ENCODE results near the gene ATAD5.

DNA sequence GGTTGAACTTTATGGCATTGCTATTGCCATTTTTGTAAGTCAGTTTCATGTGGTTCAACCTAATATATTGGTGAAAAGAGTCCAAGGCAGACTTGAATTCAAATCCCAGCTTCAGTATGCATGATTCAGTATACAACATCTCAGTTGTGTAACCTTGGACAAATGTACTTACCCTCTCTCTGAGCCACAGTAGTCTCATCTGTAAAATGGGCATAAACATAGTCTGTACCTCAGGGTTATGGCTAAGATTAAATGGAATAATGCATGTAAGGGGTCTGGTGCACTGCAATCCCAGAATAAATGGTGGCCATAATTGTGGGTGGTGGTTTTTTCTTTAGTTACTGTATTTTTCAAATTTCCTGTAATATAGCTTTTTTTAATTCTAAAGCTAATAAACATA lies 85.3 kb downstream of the ATAD5 start:
- TF ChIP-seq, protein P1, sequence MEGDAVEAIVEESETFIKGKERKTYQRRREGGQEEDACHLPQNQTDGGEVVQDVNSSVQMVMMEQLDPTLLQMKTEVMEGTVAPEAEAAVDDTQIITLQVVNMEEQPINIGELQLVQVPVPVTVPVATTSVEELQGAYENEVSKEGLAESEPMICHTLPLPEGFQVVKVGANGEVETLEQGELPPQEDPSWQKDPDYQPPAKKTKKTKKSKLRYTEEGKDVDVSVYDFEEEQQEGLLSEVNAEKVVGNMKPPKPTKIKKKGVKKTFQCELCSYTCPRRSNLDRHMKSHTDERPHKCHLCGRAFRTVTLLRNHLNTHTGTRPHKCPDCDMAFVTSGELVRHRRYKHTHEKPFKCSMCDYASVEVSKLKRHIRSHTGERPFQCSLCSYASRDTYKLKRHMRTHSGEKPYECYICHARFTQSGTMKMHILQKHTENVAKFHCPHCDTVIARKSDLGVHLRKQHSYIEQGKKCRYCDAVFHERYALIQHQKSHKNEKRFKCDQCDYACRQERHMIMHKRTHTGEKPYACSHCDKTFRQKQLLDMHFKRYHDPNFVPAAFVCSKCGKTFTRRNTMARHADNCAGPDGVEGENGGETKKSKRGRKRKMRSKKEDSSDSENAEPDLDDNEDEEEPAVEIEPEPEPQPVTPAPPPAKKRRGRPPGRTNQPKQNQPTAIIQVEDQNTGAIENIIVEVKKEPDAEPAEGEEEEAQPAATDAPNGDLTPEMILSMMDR (IDR thresholded peaks at IDR 0.05; ENCODE audit: poor library complexity, severe bottlenecking): no peak
- TF ChIP-seq RAD21 (conservative IDR thresholded peaks at IDR 0.05) (no peak), EZH2 (IDR thresholded peaks at IDR 0.05; ENCODE audit: borderline replicate concordance, insufficient read depth, low read length, poor library complexity, severe bottlenecking) (no peak)
- TF ChIP-seq, protein P2, sequence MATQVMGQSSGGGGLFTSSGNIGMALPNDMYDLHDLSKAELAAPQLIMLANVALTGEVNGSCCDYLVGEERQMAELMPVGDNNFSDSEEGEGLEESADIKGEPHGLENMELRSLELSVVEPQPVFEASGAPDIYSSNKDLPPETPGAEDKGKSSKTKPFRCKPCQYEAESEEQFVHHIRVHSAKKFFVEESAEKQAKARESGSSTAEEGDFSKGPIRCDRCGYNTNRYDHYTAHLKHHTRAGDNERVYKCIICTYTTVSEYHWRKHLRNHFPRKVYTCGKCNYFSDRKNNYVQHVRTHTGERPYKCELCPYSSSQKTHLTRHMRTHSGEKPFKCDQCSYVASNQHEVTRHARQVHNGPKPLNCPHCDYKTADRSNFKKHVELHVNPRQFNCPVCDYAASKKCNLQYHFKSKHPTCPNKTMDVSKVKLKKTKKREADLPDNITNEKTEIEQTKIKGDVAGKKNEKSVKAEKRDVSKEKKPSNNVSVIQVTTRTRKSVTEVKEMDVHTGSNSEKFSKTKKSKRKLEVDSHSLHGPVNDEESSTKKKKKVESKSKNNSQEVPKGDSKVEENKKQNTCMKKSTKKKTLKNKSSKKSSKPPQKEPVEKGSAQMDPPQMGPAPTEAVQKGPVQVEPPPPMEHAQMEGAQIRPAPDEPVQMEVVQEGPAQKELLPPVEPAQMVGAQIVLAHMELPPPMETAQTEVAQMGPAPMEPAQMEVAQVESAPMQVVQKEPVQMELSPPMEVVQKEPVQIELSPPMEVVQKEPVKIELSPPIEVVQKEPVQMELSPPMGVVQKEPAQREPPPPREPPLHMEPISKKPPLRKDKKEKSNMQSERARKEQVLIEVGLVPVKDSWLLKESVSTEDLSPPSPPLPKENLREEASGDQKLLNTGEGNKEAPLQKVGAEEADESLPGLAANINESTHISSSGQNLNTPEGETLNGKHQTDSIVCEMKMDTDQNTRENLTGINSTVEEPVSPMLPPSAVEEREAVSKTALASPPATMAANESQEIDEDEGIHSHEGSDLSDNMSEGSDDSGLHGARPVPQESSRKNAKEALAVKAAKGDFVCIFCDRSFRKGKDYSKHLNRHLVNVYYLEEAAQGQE (IDR thresholded peaks at IDR 0.05; ENCODE audit: borderline replicate concordance): no peak

Data from neural cell (in vitro differentiated cells).